ENCODE measurements around the gene NFIB.

The NFIB gene

GRCh38 chr9:14303100-14303499 lies 10.8 kb downstream of the NFIB start:
- H3K4me3 ChIP-seq (ENCODE audit: extremely low read depth, insufficient read depth, low read length, poor library complexity, severe bottlenecking): no peak overlapping the region
- WGBS, 2 experiments (ENCODE audit: insufficient coverage in 2 of 2): no CpG with 5 or more reads among the region's 2 CpGs

GRCh38 chr9:14302405-14302804 lies 11.5 kb downstream of the NFIB start:
- H3K4me1 ChIP-seq (ENCODE audit: control insufficient read depth, insufficient read depth, low read length, poor library complexity, severe bottlenecking): no peaks in the 10 kb centered on the region
- no peaks in the 10 kb centered on the region for H3K36me3 ChIP-seq (ENCODE audit: control insufficient read depth, insufficient read depth, low read length)
- WGBS, 2 experiments (ENCODE audit: insufficient coverage in 2 of 2): 100% methylated on average over 1 of the region's 4 CpGs; no CpG with 5 or more reads in 1 of the 2 experiments
- H3K27ac ChIP-seq (ENCODE audit: low read depth, low read length, severe bottlenecking): peak overlapping the region; percentile 32
- H3K9me3 ChIP-seq (ENCODE audit: control insufficient read depth, low read length): no peaks in the 10 kb centered on the region
- no peak overlapping the region for H3K4me3 ChIP-seq (ENCODE audit: extremely low read depth, insufficient read depth, low read length, poor library complexity, severe bottlenecking)

More at GRCh38 chr9:14303100-14303499, 10.8 kb downstream of the NFIB start:
- Histone ChIP-seq H3K4me1 (ENCODE audit: control insufficient read depth, insufficient read depth, low read length, poor library complexity, severe bottlenecking) (no peaks in the 10 kb centered on the region), H3K36me3 (ENCODE audit: control insufficient read depth, insufficient read depth, low read length) (no peaks in the 10 kb centered on the region), H3K9me3 (ENCODE audit: control insufficient read depth, low read length) (no peaks in the 10 kb centered on the region), H3K27ac (ENCODE audit: low read depth, low read length, severe bottlenecking) (peak overlapping the region; percentile 31)

- no peak overlapping the region for H3K4me3 ChIP-seq (ENCODE audit: extremely low read depth, insufficient read depth, low read length, poor library complexity, severe bottlenecking)
- no peaks in the 10 kb centered on the region for H3K36me3 ChIP-seq (ENCODE audit: control insufficient read depth, insufficient read depth, low read length)
- H3K9me3 ChIP-seq (ENCODE audit: control insufficient read depth, low read length): no peaks in the 10 kb centered on the region
- no peak overlapping the region for H3K27ac ChIP-seq (ENCODE audit: low read depth, low read length, severe bottlenecking)
- 100% methylated on average over 1 of the region's 1 CpG; no CpG with 5 or more reads in 1 of the 2 experiments for WGBS, 2 experiments (ENCODE audit: insufficient coverage in 2 of 2)
- H3K4me1 ChIP-seq (ENCODE audit: control insufficient read depth, insufficient read depth, low read length, poor library complexity, severe bottlenecking): no peaks in the 10 kb centered on the region
Observed at GRCh38 chr9:14301583-14302021, 12.3 kb downstream of the NFIB start.

GRCh38 chr9:14301006-14301405 lies 12.9 kb downstream of the NFIB start:
- H3K9me3 ChIP-seq (ENCODE audit: control insufficient read depth, low read length): no peaks in the 10 kb centered on the region
- no peaks in the 10 kb centered on the region for H3K36me3 ChIP-seq (ENCODE audit: control insufficient read depth, insufficient read depth, low read length)
- no peak overlapping the region for H3K4me3 ChIP-seq (ENCODE audit: extremely low read depth, insufficient read depth, low read length, poor library complexity, severe bottlenecking)
- no peaks in the 10 kb centered on the region for H3K4me1 ChIP-seq (ENCODE audit: control insufficient read depth, insufficient read depth, low read length, poor library complexity, severe bottlenecking)
- WGBS, 2 experiments (ENCODE audit: insufficient coverage in 2 of 2): 100% methylated on average over 1 of the region's 4 CpGs; no CpG with 5 or more reads in 1 of the 2 experiments
- no peak overlapping the region for H3K27ac ChIP-seq (ENCODE audit: low read depth, low read length, severe bottlenecking)

- 89 to 95% methylated on average over 2 to 3 of the region's 3 CpGs for WGBS, 2 experiments (ENCODE audit: insufficient coverage in 2 of 2)
- Histone ChIP-seq H3K27ac (ENCODE audit: low read depth, low read length, severe bottlenecking) (no peak overlapping the region), H3K9me3 (ENCODE audit: control insufficient read depth, low read length) (no peaks in the 10 kb centered on the region), H3K4me3 (ENCODE audit: extremely low read depth, insufficient read depth, low read length, poor library complexity, severe bottlenecking) (no peak overlapping the region), H3K36me3 (ENCODE audit: control insufficient read depth, insufficient read depth, low read length) (no peaks in the 10 kb centered on the region), H3K4me1 (ENCODE audit: control insufficient read depth, insufficient read depth, low read length, poor library complexity, severe bottlenecking) (no peaks in the 10 kb centered on the region)
Observed at GRCh38 chr9:14300588-14300987, 13.4 kb downstream of the NFIB start.

GRCh38 chr9:14300040-14300439 lies 13.9 kb downstream of the NFIB start:
- 90 to 93% methylated on average over 3 to 5 of the region's 9 CpGs for WGBS, 2 experiments (ENCODE audit: insufficient coverage in 2 of 2)
- H3K9me3 ChIP-seq (ENCODE audit: control insufficient read depth, low read length): no peaks in the 10 kb centered on the region
- no peaks in the 10 kb centered on the region for H3K4me1 ChIP-seq (ENCODE audit: control insufficient read depth, insufficient read depth, low read length, poor library complexity, severe bottlenecking)
- H3K27ac ChIP-seq (ENCODE audit: low read depth, low read length, severe bottlenecking): no peak overlapping the region
- no peak overlapping the region for H3K4me3 ChIP-seq (ENCODE audit: extremely low read depth, insufficient read depth, low read length, poor library complexity, severe bottlenecking)
- no peaks in the 10 kb centered on the region for H3K36me3 ChIP-seq (ENCODE audit: control insufficient read depth, insufficient read depth, low read length)

- no peaks in the 10 kb centered on the region for H3K4me1 ChIP-seq (ENCODE audit: control insufficient read depth, insufficient read depth, low read length, poor library complexity, severe bottlenecking)
- 45 to 65% methylated on average over 2 to 3 of the region's 7 CpGs for WGBS, 2 experiments (ENCODE audit: insufficient coverage in 2 of 2)
- no peak overlapping the region for H3K27ac ChIP-seq (ENCODE audit: low read depth, low read length, severe bottlenecking)
- no peaks in the 10 kb centered on the region for H3K36me3 ChIP-seq (ENCODE audit: control insufficient read depth, insufficient read depth, low read length)
- no peaks in the 10 kb centered on the region for H3K9me3 ChIP-seq (ENCODE audit: control insufficient read depth, low read length)
- no peak overlapping the region for H3K4me3 ChIP-seq (ENCODE audit: extremely low read depth, insufficient read depth, low read length, poor library complexity, severe bottlenecking)
Observed at GRCh38 chr9:14298601-14299022, 15.3 kb downstream of the NFIB start.

GRCh38 chr9:14296495-14297113 lies 17.3 kb downstream of the NFIB start:
- 91 to 92% methylated on average over 7 of the region's 7 CpGs for WGBS, 2 experiments (ENCODE audit: insufficient coverage in 2 of 2)
- Histone ChIP-seq H3K36me3 (ENCODE audit: control insufficient read depth, insufficient read depth, low read length) (no peaks in the 10 kb centered on the region), H3K27ac (ENCODE audit: low read depth, low read length, severe bottlenecking) (no peak overlapping the region), H3K4me1 (ENCODE audit: control insufficient read depth, insufficient read depth, low read length, poor library complexity, severe bottlenecking) (no peaks in the 10 kb centered on the region), H3K9me3 (ENCODE audit: control insufficient read depth, low read length) (no peaks in the 10 kb centered on the region), H3K4me3 (ENCODE audit: extremely low read depth, insufficient read depth, low read length, poor library complexity, severe bottlenecking) (no peak overlapping the region)

GRCh38 chr9:14294659-14295058 lies 19.3 kb downstream of the NFIB start:
- Histone ChIP-seq H3K4me1 (ENCODE audit: control insufficient read depth, insufficient read depth, low read length, poor library complexity, severe bottlenecking) (no peaks in the 10 kb centered on the region), H3K4me3 (ENCODE audit: extremely low read depth, insufficient read depth, low read length, poor library complexity, severe bottlenecking) (no peak overlapping the region), H3K27ac (ENCODE audit: low read depth, low read length, severe bottlenecking) (no peak overlapping the region), H3K9me3 (ENCODE audit: control insufficient read depth, low read length) (no peaks in the 10 kb centered on the region), H3K36me3 (ENCODE audit: control insufficient read depth, insufficient read depth, low read length) (no peaks in the 10 kb centered on the region)
- WGBS, 2 experiments (ENCODE audit: insufficient coverage in 2 of 2): 93 to 100% methylated on average over 3 of the region's 8 CpGs

GRCh38 chr9:14293801-14294200 lies 20.1 kb downstream of the NFIB start:
- Histone ChIP-seq H3K9me3 (ENCODE audit: control insufficient read depth, low read length) (no peaks in the 10 kb centered on the region), H3K27ac (ENCODE audit: low read depth, low read length, severe bottlenecking) (no peak overlapping the region), H3K4me3 (ENCODE audit: extremely low read depth, insufficient read depth, low read length, poor library complexity, severe bottlenecking) (no peak overlapping the region), H3K4me1 (ENCODE audit: control insufficient read depth, insufficient read depth, low read length, poor library complexity, severe bottlenecking) (no peaks in the 10 kb centered on the region), H3K36me3 (ENCODE audit: control insufficient read depth, insufficient read depth, low read length) (no peaks in the 10 kb centered on the region)
- 100% methylated on average over 1 of the region's 3 CpGs; no CpG with 5 or more reads in 1 of the 2 experiments for WGBS, 2 experiments (ENCODE audit: insufficient coverage in 2 of 2)

- WGBS, 2 experiments (ENCODE audit: insufficient coverage in 2 of 2): no CpG with 5 or more reads among the region's 3 CpGs
Observed at GRCh38 chr9:14292181-14292739, 21.7 kb downstream of the NFIB start.

More at GRCh38 chr9:14292181-14292739, 21.7 kb downstream of the NFIB start:
- Histone ChIP-seq H3K36me3 (ENCODE audit: control insufficient read depth, insufficient read depth, low read length) (no peaks in the 10 kb centered on the region), H3K4me1 (ENCODE audit: control insufficient read depth, insufficient read depth, low read length, poor library complexity, severe bottlenecking) (no peaks in the 10 kb centered on the region), H3K4me3 (ENCODE audit: extremely low read depth, insufficient read depth, low read length, poor library complexity, severe bottlenecking) (no peak overlapping the region), H3K27ac (ENCODE audit: low read depth, low read length, severe bottlenecking) (no peak overlapping the region), H3K9me3 (ENCODE audit: control insufficient read depth, low read length) (no peaks in the 10 kb centered on the region)

Data from mesodermal cell (in vitro differentiated cells).